HG03354 (cell line): Measurements from ENCODE around the gene KCTD19.

Experiments
- ATAC-seq: cut with Tn5 transposase; IDR thresholded peaks from one replicate; pipeline ENCODE4 v1.9.1; 2021; ENCODE audit warnings: mild to moderate bottlenecking; ENCODE audit not compliant: unreplicated experiment, poor library complexity, severe bottlenecking

The KCTD19 gene

DNA sequence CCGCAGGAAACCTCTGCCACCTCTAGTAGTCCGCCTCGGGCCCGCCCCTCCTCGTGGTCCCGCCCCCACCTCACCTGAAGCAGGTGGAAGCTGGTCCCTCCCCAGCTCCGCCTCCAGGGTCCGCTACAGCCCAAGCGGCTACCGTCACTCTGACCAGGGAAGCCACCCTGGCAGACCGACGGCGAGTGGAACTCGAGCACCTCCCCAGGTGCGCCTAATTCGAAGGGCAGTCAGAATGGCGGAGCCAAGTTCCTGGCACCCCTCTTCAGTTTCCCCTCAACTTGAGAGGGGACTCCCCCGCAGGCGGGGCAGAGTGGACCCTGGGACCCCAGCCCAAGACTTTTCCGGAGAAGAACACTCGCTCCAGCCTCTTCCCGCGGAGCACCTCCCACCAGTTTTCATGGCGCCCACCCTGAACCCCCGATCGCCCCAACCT lies 79.8 kb downstream of the KCTD19 start:
- peak; percentile 15 for ATAC-seq

DNA sequence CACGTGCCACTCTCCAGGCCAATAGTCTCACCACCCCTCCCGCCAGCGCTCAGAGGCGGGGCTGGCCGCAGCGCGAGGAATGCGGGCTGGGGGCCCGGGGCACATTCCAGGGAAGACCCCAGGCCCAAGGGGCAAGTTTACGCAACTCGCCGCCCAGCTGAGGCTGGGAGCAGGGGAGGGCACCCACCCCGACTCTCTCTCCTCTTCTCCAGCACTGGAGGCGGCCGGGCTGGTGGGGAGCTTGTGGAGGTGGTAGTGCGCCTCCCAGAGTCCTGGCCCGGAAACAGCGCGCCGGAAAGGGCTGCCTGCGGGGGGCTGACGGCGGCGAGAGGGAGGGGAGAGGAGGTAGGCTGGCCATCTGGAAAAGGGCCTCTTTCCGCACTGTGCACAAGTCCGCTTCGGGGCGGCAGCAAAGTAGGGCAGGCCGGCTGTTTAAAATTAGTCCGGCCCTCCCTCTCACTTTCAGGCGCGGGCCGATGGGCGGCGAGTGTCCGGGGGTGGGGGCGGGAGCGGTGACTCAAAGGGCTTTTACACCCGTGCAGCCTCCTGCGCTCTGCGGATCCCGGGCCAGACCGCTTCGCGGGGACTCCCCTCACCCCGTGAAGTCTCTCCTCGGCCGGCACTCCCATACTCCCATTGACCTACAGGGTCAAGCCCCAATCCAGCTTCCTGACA lies 80.3 kb downstream of the KCTD19 start:
- peak; percentile 24 for ATAC-seq

DNA sequence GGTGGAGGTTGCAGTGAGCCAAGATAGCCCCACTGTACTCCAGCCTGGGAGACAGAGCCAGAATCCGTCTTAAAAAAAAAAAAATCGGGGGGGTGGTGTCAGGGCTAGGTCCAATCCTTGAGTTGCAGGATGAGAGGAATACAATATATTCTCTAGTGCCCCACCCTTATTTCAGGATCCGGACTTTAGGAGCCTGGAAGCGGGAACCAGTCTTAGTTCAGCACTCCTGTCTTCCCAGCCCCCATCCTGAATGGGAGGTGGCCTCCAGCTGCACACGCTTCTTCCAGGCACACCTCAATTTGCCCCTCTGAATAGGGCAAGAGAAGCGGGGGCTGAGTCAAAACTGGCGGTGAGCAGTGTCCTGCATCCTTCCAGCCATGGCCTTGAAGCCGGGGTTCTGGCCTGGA lies 80.9 kb downstream of the KCTD19 start:
- ATAC-seq: no peak

DNA sequence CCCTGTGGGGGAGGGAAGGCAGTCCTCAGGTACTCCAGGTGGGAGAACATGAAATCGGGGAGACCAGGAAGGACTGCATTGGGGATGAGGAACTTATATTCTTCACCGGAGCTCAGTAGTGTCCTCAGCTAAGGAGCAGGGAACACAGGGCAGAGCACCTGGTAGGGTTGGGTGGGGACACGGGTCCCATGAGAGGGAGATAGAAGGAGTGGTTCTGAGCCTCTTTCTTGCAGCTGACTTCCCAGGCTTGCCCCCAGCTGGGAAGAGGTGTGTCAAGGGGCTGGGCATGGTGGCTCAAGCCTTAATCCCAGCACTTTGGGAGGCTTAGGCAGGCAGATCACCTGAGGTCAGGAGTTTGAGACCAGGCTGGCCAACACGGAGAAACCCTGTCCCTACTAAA lies 81.4 kb downstream of the KCTD19 start:
- no peak for ATAC-seq

- peak; percentile 60 for ATAC-seq
These were observed 82.0 kb downstream of the KCTD19 start for GRCh38 chr16:67244387-67245185.

DNA sequence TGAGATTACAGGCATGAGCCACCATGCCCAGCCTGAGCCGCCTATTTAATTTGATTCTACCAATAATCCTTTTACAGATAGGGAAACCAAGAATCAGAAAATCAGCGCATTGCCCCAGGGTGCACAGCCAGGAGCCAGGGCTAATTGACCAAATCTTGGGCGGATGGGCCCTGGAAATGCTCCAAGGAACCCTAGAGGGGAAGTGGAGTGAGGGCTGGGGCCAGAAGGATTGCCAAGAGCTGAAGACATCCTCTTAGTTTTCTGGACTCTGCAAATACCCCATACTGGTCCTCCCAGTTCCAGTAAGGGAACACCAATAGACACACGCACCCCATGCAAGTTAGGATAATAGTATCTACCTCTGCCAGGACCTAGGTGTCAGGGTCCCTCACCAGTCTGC lies 83.1 kb downstream of the KCTD19 start:
- ATAC-seq: no peak

GRCh38 chr16:67242138-67242730 lies 84.3 kb downstream of the KCTD19 start:
- ATAC-seq: no peak

- ATAC-seq: no peak
These were observed 85.3 kb downstream of the KCTD19 start for GRCh38 chr16:67241008-67241900.

- no peak for ATAC-seq
These were observed 86.0 kb downstream of the KCTD19 start for GRCh38 chr16:67240506-67240905.
